Measurements from ENCODE around the gene SPO11. TPM values are rescaled to one million over a fixed set of nuclear protein-coding genes. Genes with fewer than 3 reads are reported as not detected.

The SPO11 gene
- total and polyA plus RNA-seq, 9 of the 15 experiments (the other 6 are each of a cell fraction or from before 2014, with no cell fraction given), result not detected

DNA sequence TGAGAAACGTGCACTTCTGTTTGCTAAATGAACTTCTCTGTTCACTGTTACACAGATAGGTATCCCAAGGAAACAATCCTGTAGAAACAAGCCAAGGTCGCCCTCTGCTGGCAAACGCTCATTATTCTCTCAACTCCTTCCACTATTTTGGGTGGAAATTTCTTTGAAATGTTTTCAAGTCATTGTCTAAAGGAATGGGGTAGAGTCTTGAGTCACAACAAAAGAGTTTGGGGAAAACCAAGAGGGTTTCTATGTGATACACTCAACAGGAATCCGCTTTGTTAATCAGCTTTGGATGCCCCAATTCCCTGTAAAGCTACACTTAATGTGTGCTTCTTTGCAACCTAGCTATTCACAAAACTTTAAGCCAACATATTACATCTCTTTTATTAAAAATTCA is 16.9 kb downstream of the SPO11 start (continued):
- TF ChIP-seq, protein P1, sequence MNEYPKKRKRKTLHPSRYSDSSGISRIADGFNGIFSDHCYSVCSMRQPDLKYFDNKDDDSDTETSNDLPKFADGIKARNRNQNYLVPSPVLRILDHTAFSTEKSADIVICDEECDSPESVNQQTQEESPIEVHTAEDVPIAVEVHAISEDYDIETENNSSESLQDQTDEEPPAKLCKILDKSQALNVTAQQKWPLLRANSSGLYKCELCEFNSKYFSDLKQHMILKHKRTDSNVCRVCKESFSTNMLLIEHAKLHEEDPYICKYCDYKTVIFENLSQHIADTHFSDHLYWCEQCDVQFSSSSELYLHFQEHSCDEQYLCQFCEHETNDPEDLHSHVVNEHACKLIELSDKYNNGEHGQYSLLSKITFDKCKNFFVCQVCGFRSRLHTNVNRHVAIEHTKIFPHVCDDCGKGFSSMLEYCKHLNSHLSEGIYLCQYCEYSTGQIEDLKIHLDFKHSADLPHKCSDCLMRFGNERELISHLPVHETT (CRISPR knock-in tag; conservative IDR thresholded peaks at IDR 0.05 in 1 of 2, IDR thresholded peaks at IDR 0.05 in 1 of 2), result no peak
- TF ChIP-seq, protein P2, sequence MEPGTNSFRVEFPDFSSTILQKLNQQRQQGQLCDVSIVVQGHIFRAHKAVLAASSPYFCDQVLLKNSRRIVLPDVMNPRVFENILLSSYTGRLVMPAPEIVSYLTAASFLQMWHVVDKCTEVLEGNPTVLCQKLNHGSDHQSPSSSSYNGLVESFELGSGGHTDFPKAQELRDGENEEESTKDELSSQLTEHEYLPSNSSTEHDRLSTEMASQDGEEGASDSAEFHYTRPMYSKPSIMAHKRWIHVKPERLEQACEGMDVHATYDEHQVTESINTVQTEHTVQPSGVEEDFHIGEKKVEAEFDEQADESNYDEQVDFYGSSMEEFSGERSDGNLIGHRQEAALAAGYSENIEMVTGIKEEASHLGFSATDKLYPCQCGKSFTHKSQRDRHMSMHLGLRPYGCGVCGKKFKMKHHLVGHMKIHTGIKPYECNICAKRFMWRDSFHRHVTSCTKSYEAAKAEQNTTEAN (CRISPR knock-in tag; IDR thresholded peaks at IDR 0.05), result no peak
- TF ChIP-seq U2AF1 (optimal IDR thresholded peaks at IDR 0.05; ENCODE audit: low read depth, low read length), result no peak
- no peak for TF ChIP-seq MAFK (IDR thresholded peaks at IDR 0.05; ENCODE audit: low read length)
- no peak for TF ChIP-seq ZC3H4 (CRISPR knock-in tag; IDR thresholded peaks at IDR 0.05; ENCODE audit: borderline replicate concordance)
- TF ChIP-seq, protein P3, sequence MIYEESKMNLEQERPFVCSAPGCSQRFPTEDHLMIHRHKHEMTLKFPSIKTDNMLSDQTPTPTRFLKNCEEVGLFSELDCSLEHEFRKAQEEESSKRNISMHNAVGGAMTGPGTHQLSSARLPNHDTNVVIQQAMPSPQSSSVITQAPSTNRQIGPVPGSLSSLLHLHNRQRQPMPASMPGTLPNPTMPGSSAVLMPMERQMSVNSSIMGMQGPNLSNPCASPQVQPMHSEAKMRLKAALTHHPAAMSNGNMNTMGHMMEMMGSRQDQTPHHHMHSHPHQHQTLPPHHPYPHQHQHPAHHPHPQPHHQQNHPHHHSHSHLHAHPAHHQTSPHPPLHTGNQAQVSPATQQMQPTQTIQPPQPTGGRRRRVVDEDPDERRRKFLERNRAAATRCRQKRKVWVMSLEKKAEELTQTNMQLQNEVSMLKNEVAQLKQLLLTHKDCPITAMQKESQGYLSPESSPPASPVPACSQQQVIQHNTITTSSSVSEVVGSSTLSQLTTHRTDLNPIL (CRISPR knock-in tag; IDR thresholded peaks at IDR 0.05), result no peak
- TF ChIP-seq, protein P4, sequence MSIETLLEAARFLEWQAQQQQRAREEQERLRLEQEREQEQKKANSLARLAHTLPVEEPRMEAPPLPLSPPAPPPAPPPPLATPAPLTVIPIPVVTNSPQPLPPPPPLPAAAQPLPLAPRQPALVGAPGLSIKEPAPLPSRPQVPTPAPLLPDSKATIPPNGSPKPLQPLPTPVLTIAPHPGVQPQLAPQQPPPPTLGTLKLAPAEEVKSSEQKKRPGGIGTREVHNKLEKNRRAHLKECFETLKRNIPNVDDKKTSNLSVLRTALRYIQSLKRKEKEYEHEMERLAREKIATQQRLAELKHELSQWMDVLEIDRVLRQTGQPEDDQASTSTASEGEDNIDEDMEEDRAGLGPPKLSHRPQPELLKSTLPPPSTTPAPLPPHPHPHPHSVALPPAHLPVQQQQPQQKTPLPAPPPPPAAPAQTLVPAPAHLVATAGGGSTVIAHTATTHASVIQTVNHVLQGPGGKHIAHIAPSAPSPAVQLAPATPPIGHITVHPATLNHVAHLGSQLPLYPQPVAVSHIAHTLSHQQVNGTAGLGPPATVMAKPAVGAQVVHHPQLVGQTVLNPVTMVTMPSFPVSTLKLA (conservative IDR thresholded peaks at IDR 0.05), result no peak
- TF ChIP-seq NCOR1 (IDR thresholded peaks at IDR 0.05), result no peak
- TF ChIP-seq PTTG1 (tag; IDR thresholded peaks at IDR 0.05; ENCODE audit: low read depth), result no peak
- TF ChIP-seq ZFP36 (IDR thresholded peaks at IDR 0.05; ENCODE audit: low read depth, low read length, partially characterized antibody), result peak; percentile 32
- TF ChIP-seq, protein P5, sequence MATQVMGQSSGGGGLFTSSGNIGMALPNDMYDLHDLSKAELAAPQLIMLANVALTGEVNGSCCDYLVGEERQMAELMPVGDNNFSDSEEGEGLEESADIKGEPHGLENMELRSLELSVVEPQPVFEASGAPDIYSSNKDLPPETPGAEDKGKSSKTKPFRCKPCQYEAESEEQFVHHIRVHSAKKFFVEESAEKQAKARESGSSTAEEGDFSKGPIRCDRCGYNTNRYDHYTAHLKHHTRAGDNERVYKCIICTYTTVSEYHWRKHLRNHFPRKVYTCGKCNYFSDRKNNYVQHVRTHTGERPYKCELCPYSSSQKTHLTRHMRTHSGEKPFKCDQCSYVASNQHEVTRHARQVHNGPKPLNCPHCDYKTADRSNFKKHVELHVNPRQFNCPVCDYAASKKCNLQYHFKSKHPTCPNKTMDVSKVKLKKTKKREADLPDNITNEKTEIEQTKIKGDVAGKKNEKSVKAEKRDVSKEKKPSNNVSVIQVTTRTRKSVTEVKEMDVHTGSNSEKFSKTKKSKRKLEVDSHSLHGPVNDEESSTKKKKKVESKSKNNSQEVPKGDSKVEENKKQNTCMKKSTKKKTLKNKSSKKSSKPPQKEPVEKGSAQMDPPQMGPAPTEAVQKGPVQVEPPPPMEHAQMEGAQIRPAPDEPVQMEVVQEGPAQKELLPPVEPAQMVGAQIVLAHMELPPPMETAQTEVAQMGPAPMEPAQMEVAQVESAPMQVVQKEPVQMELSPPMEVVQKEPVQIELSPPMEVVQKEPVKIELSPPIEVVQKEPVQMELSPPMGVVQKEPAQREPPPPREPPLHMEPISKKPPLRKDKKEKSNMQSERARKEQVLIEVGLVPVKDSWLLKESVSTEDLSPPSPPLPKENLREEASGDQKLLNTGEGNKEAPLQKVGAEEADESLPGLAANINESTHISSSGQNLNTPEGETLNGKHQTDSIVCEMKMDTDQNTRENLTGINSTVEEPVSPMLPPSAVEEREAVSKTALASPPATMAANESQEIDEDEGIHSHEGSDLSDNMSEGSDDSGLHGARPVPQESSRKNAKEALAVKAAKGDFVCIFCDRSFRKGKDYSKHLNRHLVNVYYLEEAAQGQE (IDR thresholded peaks at IDR 0.05; ENCODE audit: borderline replicate concordance), result peak; percentile 82
- TF ChIP-seq, protein P5 (CRISPR knock-in tag; IDR thresholded peaks at IDR 0.05; ENCODE audit: low read depth), result no peak
- TF ChIP-seq MAZ (CRISPR knock-in tag; conservative IDR thresholded peaks at IDR 0.05 in 1 of 2, IDR thresholded peaks at IDR 0.05 in 1 of 2), result no peak
